Endothelial cell of umbilical vein (primary cell): Measurements from ENCODE around the gene CCDC136. TPM values are rescaled to one million over a fixed set of nuclear protein-coding genes. Genes with fewer than 3 reads are reported as not detected.

ENCODE experiments used
- BruUV-seq: library from RNA; stranded (reverse); fragments of 400-500 nt; replicated peaks from 2 replicates; lab custom pipeline; 2021; lab: Mats Ljungman, UMichigan
- CTCF ChIA-PET: fragments of 300-600, 350-600 bp; sonication (Branson Sonifier 250); formaldehyde crosslinking; loops from one replicate; lab custom pipeline; 2021; ENCODE audit warnings: antibody characterized with exemption, inconsistent platforms; lab: Charles Lee
- POLR2A ChIA-PET: fragments of 300-600, 350-600 bp; sonication (Branson Sonifier 250); formaldehyde crosslinking; loops from one replicate; lab custom pipeline; 2021; ENCODE audit warnings: antibody characterized with exemption, inconsistent platforms; lab: Charles Lee
- DNase-seq: peaks from one replicate; pipeline ENCODE4 v3.0.0-alpha.2; 2011; ENCODE audit warnings: low read depth, low spot score
- FAIRE-seq: peaks from 2 replicates; lab custom pipeline; 2011; peaks lifted over from hg19 to GRCh38; lab: Jason Lieb, UNC
- H2AFZ ChIP-seq: 2 replicates; pipeline ENCODE4 v1.6.0; 2012; ENCODE audit warnings: low read depth, low read length, control low read depth, inconsistent platforms
- H3K27ac ChIP-seq: 2 replicates; pipeline ENCODE4 v1.5.1; 2011; ENCODE audit warnings: low read depth, mild to moderate bottlenecking, control low read depth, low read length, moderate library complexity; ENCODE audit not compliant: insufficient read depth
- H3K27me3 ChIP-seq, 2 experiments: 2 replicates each; pipeline versions ENCODE4 v1.6.0 to v1.6.1; 2011; ENCODE audit warnings: low read length in 2 of 2, mixed read lengths in 1 of 2; ENCODE audit not compliant: control insufficient read depth in 2 of 2, insufficient read depth in 2 of 2
- H3K36me3 ChIP-seq, 2 experiments: 2 replicates in 1 of 2; 3 replicates in 1 of 2; pipeline ENCODE4 v1.5.1; 2011; ENCODE audit warnings: low read length in 2 of 2, mild to moderate bottlenecking in 1 of 2, moderate library complexity in 1 of 2; ENCODE audit not compliant: control insufficient read depth in 2 of 2, insufficient read depth in 2 of 2; ENCODE audit errors: extremely low read depth in 1 of 2
- H3K4me1 ChIP-seq: 3 replicates; pipeline ENCODE4 v1.5.1; 2011; ENCODE audit warnings: mild to moderate bottlenecking, low read length; ENCODE audit not compliant: control insufficient read depth, insufficient read depth; ENCODE audit errors: extremely low read depth
- H3K4me2 ChIP-seq: 2 replicates; pipeline ENCODE4 v1.6.1; 2011; ENCODE audit warnings: low read length, control low read depth, mixed read lengths; ENCODE audit not compliant: insufficient read depth
- H3K4me3 ChIP-seq, 3 experiments: fragments of 200-600 bp in 1 of 3; sonication (generic), shearing (Covaris generic) in 1 of 3; replicated peaks in 1 of 3; 2 replicates each; pipeline ENCODE4 v1.5.1; 2011 to 2016; ENCODE audit warnings: control low read depth in 3 of 3, low read length in 3 of 3, mild to moderate bottlenecking in 2 of 3, inconsistent platforms in 1 of 3, low read depth in 1 of 3, moderate library complexity in 1 of 3; ENCODE audit not compliant: insufficient read depth in 1 of 3
- H3K79me2 ChIP-seq: 2 replicates; pipeline ENCODE4 v1.6.0; 2012; ENCODE audit warnings: low read length, inconsistent platforms; ENCODE audit not compliant: control insufficient read depth, insufficient read depth
- H3K9ac ChIP-seq: replicated peaks from 2 replicates; pipeline ENCODE3; 2011; ENCODE audit warnings: low read length, control low read depth; ENCODE audit not compliant: insufficient read depth; ENCODE audit errors: extremely low read depth
- H3K9me1 ChIP-seq: replicated peaks from 3 replicates; pipeline ENCODE4 v1.6.0; 2011; ENCODE audit warnings: mild to moderate bottlenecking, low read length; ENCODE audit not compliant: control insufficient read depth, insufficient read depth; ENCODE audit errors: extremely low read depth
- H3K9me3 ChIP-seq: replicated peaks from 2 replicates; pipeline ENCODE4 v1.5.1; 2012; ENCODE audit warnings: low read length, inconsistent platforms; ENCODE audit not compliant: control insufficient read depth, insufficient read depth
- H4K20me1 ChIP-seq: replicated peaks from 2 replicates; pipeline ENCODE3; 2011; ENCODE audit warnings: mild to moderate bottlenecking, low read length; ENCODE audit not compliant: control insufficient read depth, insufficient read depth; ENCODE audit errors: extremely low read depth
- FOS ChIP-seq: IDR thresholded peaks from 2 replicates; pipeline ENCODE4 v1.6.1; 2011; ENCODE audit warnings: mild to moderate bottlenecking, low read length, moderate library complexity, borderline replicate concordance; ENCODE audit not compliant: insufficient read depth
- GATA2 ChIP-seq: IDR thresholded peaks from 2 replicates; pipeline ENCODE4 v1.7.0; 2011; ENCODE audit warnings: low read depth, mild to moderate bottlenecking, moderate library complexity, mixed read lengths, low read length; ENCODE audit not compliant: insufficient read length, insufficient read depth
- POLR2A ChIP-seq: IDR thresholded peaks from 2 replicates; pipeline ENCODE4 v1.6.1; 2012; ENCODE audit warnings: low read depth, mild to moderate bottlenecking, control low read depth, low read length
- POLR2AphosphoS5 ChIP-seq: IDR thresholded peaks from 2 replicates; pipeline ENCODE4 v1.6.1; 2012; ENCODE audit warnings: low read depth, mild to moderate bottlenecking, control low read depth, low read length, moderate library complexity; ENCODE audit not compliant: insufficient read depth
- dilution Hi-C: fragments of 300-500 bp; cut with MboI; formaldehyde crosslinking; loops from one replicate; pipeline ENCODE4 v1.15.0; 2019; ENCODE audit warnings: low sequenced_read_pairs; ENCODE audit not compliant: extremely low pct_ligation_motif_present
- intact Hi-C: fragments of 100-400 bp; cut with micrococcal nuclease; formaldehyde crosslinking; loops from one replicate; pipeline ENCODE4 v1.10.0; 2022
- polyA plus RNA-seq, 4 experiments: library from polyadenylated mRNA; depleted of rRNA in 3 of 4; stranded (reverse) in 3 of 4; unstranded in 1 of 4; fragments of >200 nt; gene quantifications; 2 replicates each; pipeline versions ENCODE4 v1.2.1 to v1.2.3, GENCODE V29; 2011 to 2012; ENCODE audit warnings: missing spikeins in 1 of 4
- total RNA-seq: library from RNA; stranded (reverse); gene quantifications from 2 replicates; pipeline ENCODE4 v1.2.3, GENCODE V29; 2021
- TF ChIP-seq, protein P1 (sequence below): IDR thresholded peaks from 2 replicates; pipeline ENCODE4 v1.6.1; 2011; ENCODE audit not compliant: insufficient read depth, insufficient read length
- TF ChIP-seq, protein P2 (sequence below), 2 donors: IDR thresholded peaks; 1 replicate in 1 of 2; 2 replicates in 1 of 2; pipeline ENCODE4 v1.5.1; 2011; ENCODE audit warnings: low read length in 2 of 2, mild to moderate bottlenecking in 2 of 2, moderate library complexity in 2 of 2, control low read depth in 1 of 2, inconsistent platforms in 1 of 2, low read depth in 1 of 2; ENCODE audit not compliant: insufficient read depth in 1 of 2; ENCODE audit errors: extremely low read depth in 1 of 2

CCDC136 gene
- total and polyA plus RNA-seq, 2 donors (not counting 3 experiments of a cell fraction or from before 2014, with no cell fraction given): 1.8 to 3.3 TPM

GRCh38 chr7:128846781-128847444, 55.1 kb downstream of the CCDC136 start:
- FAIRE-seq: no peak

More at GRCh38 chr7:128846781-128847444, 55.1 kb downstream of the CCDC136 start:
- TF ChIP-seq POLR2A: no peak
- TF ChIP-seq, protein P1, sequence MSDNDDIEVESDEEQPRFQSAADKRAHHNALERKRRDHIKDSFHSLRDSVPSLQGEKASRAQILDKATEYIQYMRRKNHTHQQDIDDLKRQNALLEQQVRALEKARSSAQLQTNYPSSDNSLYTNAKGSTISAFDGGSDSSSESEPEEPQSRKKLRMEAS: no peak
- no peak for TF ChIP-seq POLR2AphosphoS5
- TF ChIP-seq FOS: no peak
- TF ChIP-seq GATA2: no peak
- TF ChIP-seq, protein P2, sequence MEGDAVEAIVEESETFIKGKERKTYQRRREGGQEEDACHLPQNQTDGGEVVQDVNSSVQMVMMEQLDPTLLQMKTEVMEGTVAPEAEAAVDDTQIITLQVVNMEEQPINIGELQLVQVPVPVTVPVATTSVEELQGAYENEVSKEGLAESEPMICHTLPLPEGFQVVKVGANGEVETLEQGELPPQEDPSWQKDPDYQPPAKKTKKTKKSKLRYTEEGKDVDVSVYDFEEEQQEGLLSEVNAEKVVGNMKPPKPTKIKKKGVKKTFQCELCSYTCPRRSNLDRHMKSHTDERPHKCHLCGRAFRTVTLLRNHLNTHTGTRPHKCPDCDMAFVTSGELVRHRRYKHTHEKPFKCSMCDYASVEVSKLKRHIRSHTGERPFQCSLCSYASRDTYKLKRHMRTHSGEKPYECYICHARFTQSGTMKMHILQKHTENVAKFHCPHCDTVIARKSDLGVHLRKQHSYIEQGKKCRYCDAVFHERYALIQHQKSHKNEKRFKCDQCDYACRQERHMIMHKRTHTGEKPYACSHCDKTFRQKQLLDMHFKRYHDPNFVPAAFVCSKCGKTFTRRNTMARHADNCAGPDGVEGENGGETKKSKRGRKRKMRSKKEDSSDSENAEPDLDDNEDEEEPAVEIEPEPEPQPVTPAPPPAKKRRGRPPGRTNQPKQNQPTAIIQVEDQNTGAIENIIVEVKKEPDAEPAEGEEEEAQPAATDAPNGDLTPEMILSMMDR (IDR thresholded peaks at IDR 0.05; ENCODE audit: extremely low read depth in 1 of 2, insufficient read depth in 1 of 2, low read depth in 1 of 2, low read length in 2 of 2): no peak
- DNase-seq: no peak
- H3K4me1 ChIP-seq: no peaks in the 10 kb centered on the region
- no peaks in the 10 kb centered on the region for H3K9me1 ChIP-seq
- no peaks in the 10 kb centered on the region for H3K27me3 ChIP-seq
- intact Hi-C loops (no loop called here), dilution Hi-C loops (no loop called here)
- H2AFZ ChIP-seq: no peak overlapping the region
- H3K9ac ChIP-seq: no peak overlapping the region
- H3K4me2 ChIP-seq: no peak overlapping the region
- no peaks in the 10 kb centered on the region for H4K20me1 ChIP-seq
- ChIA-PET POLR2A (no interaction called here), CTCF (no interaction called here)
- H3K36me3 ChIP-seq: peaks cover 5 to 78% of the 10 kb centered on the region in 2 experiments
- no TSS peak for BruUV-seq
- no peak overlapping the region for H3K4me3 ChIP-seq
- H3K9me3 ChIP-seq: no peaks in the 10 kb centered on the region
- H3K79me2 ChIP-seq: no peaks in the 10 kb centered on the region
- H3K27ac ChIP-seq: no peak overlapping the region
